ENCODE results near the gene CD22. TPM values are rescaled to one million over a fixed set of nuclear protein-coding genes. Genes with fewer than 3 reads are reported as not detected.

The CD22 gene
- total RNA-seq, 1 donor: not detected

DNA sequence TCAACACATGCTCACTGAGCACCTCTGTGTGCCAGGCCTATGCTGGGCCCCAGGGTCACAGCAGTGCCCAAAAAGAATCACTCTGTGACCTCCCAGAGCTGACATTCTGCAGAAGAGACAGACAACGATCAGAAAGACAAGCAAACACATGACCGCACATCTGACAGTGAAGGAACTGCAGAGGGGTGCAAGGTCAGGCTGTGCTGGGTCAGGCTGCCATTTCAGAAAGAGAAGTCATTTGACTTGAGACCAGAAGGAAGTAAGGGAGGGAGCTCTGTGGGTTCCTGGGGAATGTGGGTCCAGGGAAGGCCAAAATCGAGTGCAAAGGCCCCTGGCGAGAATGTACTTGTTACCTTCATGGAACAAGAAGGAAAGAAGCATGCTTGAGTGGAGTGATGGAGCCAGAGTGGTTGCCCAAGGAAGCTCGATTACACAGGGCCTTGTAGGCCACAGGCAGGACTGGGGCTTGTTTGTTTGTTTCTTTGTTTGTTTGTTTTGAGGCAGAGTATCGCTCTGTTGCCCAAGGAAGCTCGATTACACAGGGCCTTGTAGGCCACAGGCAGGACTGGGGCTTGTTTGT is 11.4 kb upstream of the CD22 start:
- Histone ChIP-seq H3K36me3 (ENCODE audit: insufficient read depth, low read length) (no peaks in the 10 kb centered on the region), H3K27ac (ENCODE audit: low read depth, low read length) (no peak overlapping the region), H3K27me3 (ENCODE audit: insufficient read depth, low read length) (no peaks in the 10 kb centered on the region), H3K4me3 (ENCODE audit: insufficient read depth, low read length) (no peak overlapping the region), H4K20me1 (ENCODE audit: insufficient read depth, low read length) (no peaks in the 10 kb centered on the region), H2AFZ (ENCODE audit: low read length) (peak overlapping the region; percentile 9), H3K79me2 (ENCODE audit: insufficient read depth, low read length) (no peaks in the 10 kb centered on the region), H3K4me2 (ENCODE audit: insufficient read depth, low read length) (no peak overlapping the region), H3K4me1 (ENCODE audit: insufficient read depth, low read length) (peaks cover 11% of the 10 kb centered on the region), H3K9me3 (ENCODE audit: low read depth, low read length) (no peaks in the 10 kb centered on the region)
- TF ChIP-seq, protein P1, sequence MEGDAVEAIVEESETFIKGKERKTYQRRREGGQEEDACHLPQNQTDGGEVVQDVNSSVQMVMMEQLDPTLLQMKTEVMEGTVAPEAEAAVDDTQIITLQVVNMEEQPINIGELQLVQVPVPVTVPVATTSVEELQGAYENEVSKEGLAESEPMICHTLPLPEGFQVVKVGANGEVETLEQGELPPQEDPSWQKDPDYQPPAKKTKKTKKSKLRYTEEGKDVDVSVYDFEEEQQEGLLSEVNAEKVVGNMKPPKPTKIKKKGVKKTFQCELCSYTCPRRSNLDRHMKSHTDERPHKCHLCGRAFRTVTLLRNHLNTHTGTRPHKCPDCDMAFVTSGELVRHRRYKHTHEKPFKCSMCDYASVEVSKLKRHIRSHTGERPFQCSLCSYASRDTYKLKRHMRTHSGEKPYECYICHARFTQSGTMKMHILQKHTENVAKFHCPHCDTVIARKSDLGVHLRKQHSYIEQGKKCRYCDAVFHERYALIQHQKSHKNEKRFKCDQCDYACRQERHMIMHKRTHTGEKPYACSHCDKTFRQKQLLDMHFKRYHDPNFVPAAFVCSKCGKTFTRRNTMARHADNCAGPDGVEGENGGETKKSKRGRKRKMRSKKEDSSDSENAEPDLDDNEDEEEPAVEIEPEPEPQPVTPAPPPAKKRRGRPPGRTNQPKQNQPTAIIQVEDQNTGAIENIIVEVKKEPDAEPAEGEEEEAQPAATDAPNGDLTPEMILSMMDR (IDR thresholded peaks at IDR 0.05; ENCODE audit: extremely low read depth, low read depth, low read length): no peak
- DNase-seq (ENCODE audit: insufficient read length, low spot score, missing footprints): peak; percentile 38

DNA sequence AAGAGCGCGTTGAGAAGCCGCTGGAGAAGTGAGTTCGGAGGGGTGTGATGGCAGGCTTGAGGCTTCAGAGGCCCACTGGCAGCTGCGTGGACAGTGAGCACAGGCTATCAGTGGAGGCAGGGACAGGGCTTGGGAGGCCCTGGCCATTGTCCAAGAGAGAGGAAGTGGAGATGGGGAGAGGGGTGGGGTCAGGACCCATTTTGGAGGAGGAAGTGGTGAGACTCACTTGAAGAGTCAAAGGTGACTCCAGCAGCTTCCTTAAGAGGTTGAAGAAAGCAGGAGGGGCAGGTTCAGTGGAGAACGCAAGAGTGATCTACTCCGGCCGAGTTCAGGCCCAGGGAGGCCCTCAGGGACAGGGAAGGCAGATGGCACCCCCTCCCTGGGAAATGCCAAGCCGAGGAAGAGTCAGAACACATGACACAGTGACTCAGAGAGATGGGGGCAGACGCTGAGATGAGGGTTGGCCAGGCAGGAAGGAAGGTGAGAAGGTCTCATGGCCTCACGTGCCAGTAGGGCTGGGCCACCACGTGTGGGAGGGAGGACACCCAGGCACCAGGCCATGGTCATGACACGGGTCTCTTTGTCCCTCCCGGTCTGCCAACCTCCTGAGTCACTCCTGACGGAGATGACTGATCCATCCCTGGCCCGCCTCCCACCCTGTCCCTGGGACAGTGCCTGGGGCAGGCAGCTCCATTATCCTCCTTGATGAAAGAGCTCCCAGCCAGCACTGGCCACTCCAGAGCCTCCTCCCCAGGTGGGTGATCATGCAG is 10.1 kb upstream of the CD22 start:
- peak overlapping the region; percentile 19 for H3K4me2 ChIP-seq (ENCODE audit: insufficient read depth, low read length)
- H3K36me3 ChIP-seq (ENCODE audit: insufficient read depth, low read length): no peaks in the 10 kb centered on the region
- no peaks in the 10 kb centered on the region for H4K20me1 ChIP-seq (ENCODE audit: insufficient read depth, low read length)
- H3K4me1 ChIP-seq (ENCODE audit: insufficient read depth, low read length): peaks cover 11% of the 10 kb centered on the region
- TF ChIP-seq, protein P1 (IDR thresholded peaks at IDR 0.05; ENCODE audit: extremely low read depth, low read depth, low read length): no peak
- H3K79me2 ChIP-seq (ENCODE audit: insufficient read depth, low read length): no peaks in the 10 kb centered on the region
- DNase-seq (ENCODE audit: insufficient read length, low spot score, missing footprints): peak; percentile 96
- H3K9me3 ChIP-seq (ENCODE audit: low read depth, low read length): no peaks in the 10 kb centered on the region
- H3K27me3 ChIP-seq (ENCODE audit: insufficient read depth, low read length): no peaks in the 10 kb centered on the region
- H3K27ac ChIP-seq (ENCODE audit: low read depth, low read length): peak overlapping the region; percentile 66
- H2AFZ ChIP-seq (ENCODE audit: low read length): peak overlapping the region; percentile 73
- no peak overlapping the region for H3K4me3 ChIP-seq (ENCODE audit: insufficient read depth, low read length)

DNA sequence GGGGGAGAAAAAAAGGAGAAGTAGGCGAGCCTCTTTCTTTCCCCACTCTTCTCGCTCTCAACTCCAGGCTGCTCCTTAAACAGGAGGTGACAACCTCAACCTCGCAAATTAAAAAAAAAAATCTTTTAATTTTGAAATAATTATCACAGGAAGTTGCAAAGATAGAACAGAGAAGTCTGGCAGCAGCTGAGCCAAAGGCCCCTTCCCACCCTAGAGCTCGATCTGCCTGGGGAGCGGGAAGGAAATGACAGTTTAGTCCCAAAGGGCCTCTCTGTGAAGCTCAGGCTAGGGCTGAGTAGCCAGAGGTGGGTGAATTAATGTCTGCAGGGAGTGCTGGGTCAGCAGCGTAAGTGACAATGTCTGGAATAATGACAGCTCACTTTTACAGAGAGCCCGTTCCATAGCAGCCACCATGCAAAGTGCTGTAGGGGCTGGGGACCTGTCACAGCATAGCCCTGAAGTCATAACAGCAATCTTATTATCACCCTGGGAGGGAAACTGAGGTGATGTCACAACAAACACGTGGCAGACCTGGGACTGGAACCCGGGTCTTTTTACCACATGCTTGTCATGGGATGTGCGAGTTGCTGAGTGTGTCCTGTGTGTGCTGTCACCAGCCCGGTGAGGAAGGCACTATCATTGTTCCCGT is 8.8 kb upstream of the CD22 start:
- H3K4me1 ChIP-seq (ENCODE audit: insufficient read depth, low read length): peaks cover 11% of the 10 kb centered on the region
- no peaks in the 10 kb centered on the region for H3K9me3 ChIP-seq (ENCODE audit: low read depth, low read length)
- TF ChIP-seq, protein P1 (IDR thresholded peaks at IDR 0.05; ENCODE audit: extremely low read depth, low read depth, low read length): no peak
- H3K27me3 ChIP-seq (ENCODE audit: insufficient read depth, low read length): no peaks in the 10 kb centered on the region
- H3K27ac ChIP-seq (ENCODE audit: low read depth, low read length): no peak overlapping the region
- no peaks in the 10 kb centered on the region for H4K20me1 ChIP-seq (ENCODE audit: insufficient read depth, low read length)
- H2AFZ ChIP-seq (ENCODE audit: low read length): no peak overlapping the region
- H3K4me2 ChIP-seq (ENCODE audit: insufficient read depth, low read length): no peak overlapping the region
- no peak overlapping the region for H3K4me3 ChIP-seq (ENCODE audit: insufficient read depth, low read length)
- H3K36me3 ChIP-seq (ENCODE audit: insufficient read depth, low read length): no peaks in the 10 kb centered on the region
- no peak for DNase-seq (ENCODE audit: insufficient read length, low spot score, missing footprints)
- no peaks in the 10 kb centered on the region for H3K79me2 ChIP-seq (ENCODE audit: insufficient read depth, low read length)

DNA sequence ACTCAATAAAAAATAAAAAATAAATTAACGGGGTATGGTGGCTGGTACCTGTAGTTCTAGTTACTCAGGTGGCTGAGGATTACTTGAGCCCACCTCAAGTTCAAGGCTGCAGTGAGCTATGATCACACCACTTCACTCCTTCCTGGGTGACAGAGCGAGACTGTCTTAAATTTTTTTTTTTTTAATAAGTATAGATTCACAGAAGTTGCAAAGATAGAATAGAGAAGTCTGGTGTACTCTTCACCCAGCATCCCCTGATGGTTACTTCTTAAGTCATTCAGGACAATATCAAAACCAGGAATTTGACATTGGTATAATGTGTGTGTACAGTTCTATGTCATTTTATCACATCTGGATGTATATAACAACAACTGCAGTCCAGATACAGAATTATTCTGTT is 7.7 kb upstream of the CD22 start:
- H2AFZ ChIP-seq (ENCODE audit: low read length): no peak overlapping the region
- H3K27ac ChIP-seq (ENCODE audit: low read depth, low read length): no peak overlapping the region
- no peak overlapping the region for H3K4me3 ChIP-seq (ENCODE audit: insufficient read depth, low read length)
- H3K36me3 ChIP-seq (ENCODE audit: insufficient read depth, low read length): no peaks in the 10 kb centered on the region
- TF ChIP-seq, protein P1 (IDR thresholded peaks at IDR 0.05; ENCODE audit: extremely low read depth, low read depth, low read length): no peak
- no peak for DNase-seq (ENCODE audit: insufficient read length, low spot score, missing footprints)
- H3K4me1 ChIP-seq (ENCODE audit: insufficient read depth, low read length): peaks cover 11% of the 10 kb centered on the region
- H3K9me3 ChIP-seq (ENCODE audit: low read depth, low read length): no peaks in the 10 kb centered on the region
- H3K79me2 ChIP-seq (ENCODE audit: insufficient read depth, low read length): no peaks in the 10 kb centered on the region
- H3K4me2 ChIP-seq (ENCODE audit: insufficient read depth, low read length): no peak overlapping the region
- no peaks in the 10 kb centered on the region for H4K20me1 ChIP-seq (ENCODE audit: insufficient read depth, low read length)
- H3K27me3 ChIP-seq (ENCODE audit: insufficient read depth, low read length): peaks cover 4% of the 10 kb centered on the region
